Lower leg skin (tissue), 3 donors: ENCODE data around the gene PRSS1.

Experiments
- POLR2A ChIP-seq, 2 donors: fragments of 450-650 bp; IDR thresholded peaks; one replicate each; pipeline ENCODE4 v1.6.1; 2016 to 2017; ENCODE audit warnings: antibody characterized with exemption in 2 of 2, mild to moderate bottlenecking in 1 of 2, moderate library complexity in 1 of 2
- TF ChIP-seq, protein P1 (sequence below), 3 donors: fragments of 450-650 bp; IDR thresholded peaks; one replicate each; pipeline ENCODE4 v1.5.1; 2016; ENCODE audit warnings: antibody characterized with exemption in 3 of 3, mild to moderate bottlenecking in 3 of 3, moderate library complexity in 2 of 3

GRCh38 chr7:142739923-142740492 is 9.3 kb upstream of the PRSS1 start:
- no peak for TF ChIP-seq POLR2A (IDR thresholded peaks at IDR 0.05)
- TF ChIP-seq, protein P1, sequence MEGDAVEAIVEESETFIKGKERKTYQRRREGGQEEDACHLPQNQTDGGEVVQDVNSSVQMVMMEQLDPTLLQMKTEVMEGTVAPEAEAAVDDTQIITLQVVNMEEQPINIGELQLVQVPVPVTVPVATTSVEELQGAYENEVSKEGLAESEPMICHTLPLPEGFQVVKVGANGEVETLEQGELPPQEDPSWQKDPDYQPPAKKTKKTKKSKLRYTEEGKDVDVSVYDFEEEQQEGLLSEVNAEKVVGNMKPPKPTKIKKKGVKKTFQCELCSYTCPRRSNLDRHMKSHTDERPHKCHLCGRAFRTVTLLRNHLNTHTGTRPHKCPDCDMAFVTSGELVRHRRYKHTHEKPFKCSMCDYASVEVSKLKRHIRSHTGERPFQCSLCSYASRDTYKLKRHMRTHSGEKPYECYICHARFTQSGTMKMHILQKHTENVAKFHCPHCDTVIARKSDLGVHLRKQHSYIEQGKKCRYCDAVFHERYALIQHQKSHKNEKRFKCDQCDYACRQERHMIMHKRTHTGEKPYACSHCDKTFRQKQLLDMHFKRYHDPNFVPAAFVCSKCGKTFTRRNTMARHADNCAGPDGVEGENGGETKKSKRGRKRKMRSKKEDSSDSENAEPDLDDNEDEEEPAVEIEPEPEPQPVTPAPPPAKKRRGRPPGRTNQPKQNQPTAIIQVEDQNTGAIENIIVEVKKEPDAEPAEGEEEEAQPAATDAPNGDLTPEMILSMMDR (IDR thresholded peaks at IDR 0.05): no peak
